CD1c-positive myeloid dendritic cell (primary cell): ENCODE results near the gene EIF2AK3.

Experiments
- DNase-seq: peaks from one replicate; pipeline ENCODE4 v3.0.0-alpha.2; 2016; ENCODE audit errors: extremely low spot score

The EIF2AK3 gene

GRCh38 chr2:88542668-88543067 is 84.6 kb downstream of the EIF2AK3 start:
- no peak for DNase-seq

DNA sequence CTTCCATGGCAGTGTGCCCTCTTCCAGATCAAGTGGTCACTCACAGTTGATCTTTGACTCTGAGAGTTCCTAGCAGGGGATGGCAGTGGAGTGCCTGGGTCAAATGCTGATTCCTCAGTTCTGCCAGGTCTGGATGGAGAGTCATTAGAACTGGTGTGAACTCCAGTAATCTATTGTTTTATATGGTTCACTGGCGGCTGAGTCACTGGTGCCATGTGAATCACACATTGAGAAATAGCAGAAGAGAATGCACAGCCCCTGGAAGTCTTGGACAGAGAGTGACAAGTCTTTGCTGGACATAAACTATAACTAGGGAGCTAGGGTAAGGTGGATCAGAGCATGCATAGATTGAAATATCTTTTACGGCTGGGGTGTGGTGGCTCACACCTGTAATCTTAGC is 86.9 kb downstream of the EIF2AK3 start:
- DNase-seq, result no peak

- no peak for DNase-seq
Measured at GRCh38 chr2:88538362-88538917, 88.8 kb downstream of the EIF2AK3 start.

DNA sequence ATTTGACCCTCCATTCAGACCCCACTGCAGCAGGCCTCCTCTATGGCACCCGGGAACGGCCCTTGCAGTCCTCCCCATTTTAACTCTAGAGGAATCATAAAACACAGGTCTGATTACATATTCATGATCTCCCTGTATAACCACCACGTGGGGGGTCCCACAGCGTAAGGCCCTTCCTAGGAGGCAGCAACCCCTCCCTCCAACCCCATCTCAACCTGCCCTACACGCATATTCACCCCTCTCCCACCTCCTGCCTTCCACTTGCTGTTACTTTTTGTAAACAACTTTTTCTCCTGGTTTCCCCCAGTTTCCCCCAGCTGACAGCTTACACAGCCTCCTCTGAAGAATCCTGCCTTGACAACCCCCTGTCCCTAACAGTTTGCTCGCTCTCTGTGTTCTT is 89.6 kb downstream of the EIF2AK3 start:
- DNase-seq, result no peak

DNA sequence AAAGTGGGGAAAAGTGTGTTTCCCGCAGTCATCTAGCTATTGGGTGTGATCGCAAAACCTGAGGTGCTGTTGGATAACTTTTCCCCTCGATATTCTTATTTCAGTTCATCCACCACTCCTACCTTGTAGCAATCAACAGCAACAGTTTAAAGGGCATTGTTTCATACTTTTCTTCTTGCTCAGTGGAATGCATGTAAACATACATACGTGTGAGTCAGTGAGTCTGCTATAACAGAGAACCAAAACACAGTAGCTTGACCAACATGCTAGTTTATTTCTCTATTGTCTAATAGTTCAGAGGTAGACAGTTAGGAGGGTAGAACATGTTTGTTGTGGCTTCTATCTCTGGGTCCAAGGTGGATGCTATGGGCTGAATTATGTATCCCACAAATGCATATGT is 97.2 kb downstream of the EIF2AK3 start:
- DNase-seq, result no peak

- no peak for DNase-seq
Measured at GRCh38 chr2:88521445-88522073, 105.7 kb downstream of the EIF2AK3 start.

GRCh38 chr2:88517759-88518201 is 109.5 kb downstream of the EIF2AK3 start:
- DNase-seq, result no peak
